ENCODE data around the gene ZNF185. TPM values are rescaled to one million over a fixed set of nuclear protein-coding genes. Genes with fewer than 3 reads are reported as not detected.
A peak's percentile ranks its signal among the peaks of the same experiment; 100 is the strongest.

The ZNF185 gene
- total RNA-seq, 3 donors from 2014 or later = 2.8 to 6.9 (median 4.2) TPM

DNA sequence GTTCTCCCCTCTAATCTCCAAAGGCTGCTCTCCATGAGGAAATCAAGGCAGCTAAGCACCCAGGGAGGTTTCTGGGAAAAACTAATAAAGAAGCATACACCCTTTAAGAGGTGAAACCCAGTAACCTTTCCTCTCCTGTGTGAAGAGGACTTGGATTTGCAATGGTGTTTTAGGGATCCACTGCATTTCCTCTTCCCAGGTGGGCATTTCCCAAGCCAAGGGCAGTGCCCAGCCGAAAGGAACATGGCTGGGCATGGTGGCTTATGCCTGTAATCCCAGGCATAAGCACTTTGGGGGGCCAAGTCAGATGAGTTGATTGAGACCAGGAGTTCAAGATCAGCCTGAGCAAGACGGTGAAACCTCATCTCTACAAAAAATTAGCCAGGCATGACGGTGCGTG is 5.4 kb upstream of the ZNF185 start:
- ATAC-seq (no peak), DNase-seq (no peak)
- TF ChIP-seq, protein P1, sequence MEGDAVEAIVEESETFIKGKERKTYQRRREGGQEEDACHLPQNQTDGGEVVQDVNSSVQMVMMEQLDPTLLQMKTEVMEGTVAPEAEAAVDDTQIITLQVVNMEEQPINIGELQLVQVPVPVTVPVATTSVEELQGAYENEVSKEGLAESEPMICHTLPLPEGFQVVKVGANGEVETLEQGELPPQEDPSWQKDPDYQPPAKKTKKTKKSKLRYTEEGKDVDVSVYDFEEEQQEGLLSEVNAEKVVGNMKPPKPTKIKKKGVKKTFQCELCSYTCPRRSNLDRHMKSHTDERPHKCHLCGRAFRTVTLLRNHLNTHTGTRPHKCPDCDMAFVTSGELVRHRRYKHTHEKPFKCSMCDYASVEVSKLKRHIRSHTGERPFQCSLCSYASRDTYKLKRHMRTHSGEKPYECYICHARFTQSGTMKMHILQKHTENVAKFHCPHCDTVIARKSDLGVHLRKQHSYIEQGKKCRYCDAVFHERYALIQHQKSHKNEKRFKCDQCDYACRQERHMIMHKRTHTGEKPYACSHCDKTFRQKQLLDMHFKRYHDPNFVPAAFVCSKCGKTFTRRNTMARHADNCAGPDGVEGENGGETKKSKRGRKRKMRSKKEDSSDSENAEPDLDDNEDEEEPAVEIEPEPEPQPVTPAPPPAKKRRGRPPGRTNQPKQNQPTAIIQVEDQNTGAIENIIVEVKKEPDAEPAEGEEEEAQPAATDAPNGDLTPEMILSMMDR (IDR thresholded peaks at IDR 0.05) = no peak
- intact Hi-C loops (cut with DNase I, micrococcal nuclease) = no loop called here
- Histone ChIP-seq H3K36me3 (ENCODE audit: low read depth) (no peaks in the 10 kb centered on the region), H3K4me3 (no peak overlapping the region), H3K4me1 (ENCODE audit: low read depth) (no peaks in the 10 kb centered on the region), H3K9me3 (no peaks in the 10 kb centered on the region)

DNA sequence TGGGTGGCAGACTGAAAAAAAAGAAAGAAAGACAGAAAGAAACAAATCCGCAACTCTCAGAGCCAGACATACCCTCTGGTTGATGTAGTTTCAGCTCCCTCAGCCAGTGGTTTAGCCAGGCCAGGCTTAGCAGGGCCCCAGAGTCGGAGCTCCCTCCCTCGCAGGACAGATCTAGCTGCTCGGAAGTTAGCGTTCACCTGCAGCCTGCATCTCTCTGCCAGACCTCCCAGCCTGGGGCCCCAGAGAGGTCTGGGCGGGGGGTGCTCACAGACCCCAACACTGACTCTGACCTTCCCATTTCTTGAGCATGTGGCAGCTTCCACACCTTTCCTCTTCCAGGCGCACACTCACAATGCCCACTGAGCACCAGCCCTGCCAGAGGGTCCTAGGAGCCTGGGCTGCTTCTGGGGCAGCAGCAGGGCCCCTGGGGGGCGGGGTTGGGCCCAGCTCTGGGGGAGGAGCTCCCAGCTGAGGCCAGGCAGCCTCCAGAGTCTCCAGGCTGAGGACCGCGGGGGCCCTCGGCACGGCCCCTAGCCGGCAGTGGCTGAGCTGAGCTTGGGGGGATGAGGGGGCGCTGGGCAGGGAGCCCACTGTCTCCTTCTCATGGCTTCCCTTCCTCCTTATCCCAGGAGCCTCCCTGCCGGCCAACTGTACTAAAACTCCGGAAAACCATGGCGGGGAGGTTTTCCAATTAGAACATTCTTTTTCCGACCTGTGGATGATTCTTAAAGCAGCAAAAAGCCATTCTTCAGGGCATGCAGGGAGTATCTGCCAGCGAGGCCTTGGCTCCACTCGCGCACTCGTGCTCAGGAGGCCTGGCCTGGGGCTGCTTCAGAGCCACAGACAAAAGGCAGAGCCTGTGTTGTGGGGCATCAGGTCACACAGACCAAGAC is 4.6 kb upstream of the ZNF185 start:
- Histone ChIP-seq H3K9me3 (no peaks in the 10 kb centered on the region), H3K36me3 (ENCODE audit: low read depth) (no peaks in the 10 kb centered on the region), H3K4me3 (no peak overlapping the region), H3K4me1 (ENCODE audit: low read depth) (no peaks in the 10 kb centered on the region)
- ATAC-seq (no peak), DNase-seq (no peak)
- TF ChIP-seq, protein P1 (IDR thresholded peaks at IDR 0.05) = no peak
- intact Hi-C loops (cut with DNase I, micrococcal nuclease) = no loop called here

DNA sequence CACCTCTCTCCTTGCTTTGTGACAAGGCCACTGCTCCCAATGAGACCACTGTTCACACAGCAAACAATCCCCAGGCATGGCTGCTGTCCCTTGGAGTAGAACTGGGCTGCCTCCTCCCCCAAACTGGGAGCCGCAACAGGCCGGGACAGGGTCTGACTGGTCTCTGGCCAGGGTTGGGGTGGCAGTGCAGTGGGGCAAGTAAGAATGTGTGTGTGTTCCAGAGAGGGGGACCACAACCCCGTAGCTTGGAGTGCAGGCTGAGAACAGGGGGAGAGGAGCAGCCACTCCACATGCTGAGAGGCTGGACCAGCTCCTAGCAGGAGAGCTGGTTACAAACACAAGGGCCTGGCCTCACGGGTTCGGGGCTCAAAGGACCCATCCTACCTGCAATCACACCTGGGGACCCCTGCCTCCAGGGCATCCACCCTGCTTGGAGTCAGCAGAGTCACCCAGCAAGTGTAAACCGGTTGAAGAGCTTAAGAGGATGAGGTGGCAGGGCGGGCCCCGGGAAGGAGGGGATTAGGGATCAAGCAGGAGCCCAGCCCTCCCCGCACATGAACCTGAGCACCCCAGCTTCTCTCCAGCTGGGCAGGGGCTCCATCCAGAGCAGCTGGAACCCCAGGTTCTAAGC is 3.8 kb upstream of the ZNF185 start:
- intact Hi-C loops (cut with DNase I, micrococcal nuclease) = no loop called here
- no peaks in the 10 kb centered on the region for H3K4me1 ChIP-seq (ENCODE audit: low read depth)
- no peak for DNase-seq
- H3K9me3 ChIP-seq = no peaks in the 10 kb centered on the region
- no peaks in the 10 kb centered on the region for H3K36me3 ChIP-seq (ENCODE audit: low read depth)
- ATAC-seq = no peak
- TF ChIP-seq, protein P1 (IDR thresholded peaks at IDR 0.05) = no peak
- H3K4me3 ChIP-seq = no peak overlapping the region

DNA sequence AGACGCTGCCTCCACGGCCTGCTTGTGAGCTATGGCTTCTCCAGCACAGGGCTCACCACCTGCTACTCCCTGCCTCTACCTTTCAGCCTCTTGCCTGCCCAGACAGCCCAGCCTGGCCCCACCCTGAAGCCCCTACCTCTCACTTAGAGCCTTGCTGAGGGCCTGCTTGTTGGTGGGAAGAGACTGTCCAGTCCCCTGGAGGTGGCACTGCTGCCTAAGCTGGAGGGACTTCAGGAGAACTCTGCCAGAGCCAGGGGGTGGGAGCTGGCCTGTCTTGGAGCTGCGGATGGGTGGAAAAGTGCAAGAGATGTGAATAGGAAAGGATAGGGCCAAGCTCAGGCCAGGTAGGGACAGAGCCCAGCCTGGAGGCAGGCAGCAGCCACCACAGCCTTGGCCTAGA is 2.7 kb upstream of the ZNF185 start:
- ATAC-seq (peak; percentile 5), DNase-seq (no peak)
- TF ChIP-seq, protein P1 (IDR thresholded peaks at IDR 0.05) = no peak
- Histone ChIP-seq H3K36me3 (ENCODE audit: low read depth) (no peaks in the 10 kb centered on the region), H3K9me3 (no peaks in the 10 kb centered on the region), H3K4me3 (no peak overlapping the region), H3K4me1 (ENCODE audit: low read depth) (no peaks in the 10 kb centered on the region)
- intact Hi-C loops (cut with DNase I, micrococcal nuclease) = no loop called here

DNA sequence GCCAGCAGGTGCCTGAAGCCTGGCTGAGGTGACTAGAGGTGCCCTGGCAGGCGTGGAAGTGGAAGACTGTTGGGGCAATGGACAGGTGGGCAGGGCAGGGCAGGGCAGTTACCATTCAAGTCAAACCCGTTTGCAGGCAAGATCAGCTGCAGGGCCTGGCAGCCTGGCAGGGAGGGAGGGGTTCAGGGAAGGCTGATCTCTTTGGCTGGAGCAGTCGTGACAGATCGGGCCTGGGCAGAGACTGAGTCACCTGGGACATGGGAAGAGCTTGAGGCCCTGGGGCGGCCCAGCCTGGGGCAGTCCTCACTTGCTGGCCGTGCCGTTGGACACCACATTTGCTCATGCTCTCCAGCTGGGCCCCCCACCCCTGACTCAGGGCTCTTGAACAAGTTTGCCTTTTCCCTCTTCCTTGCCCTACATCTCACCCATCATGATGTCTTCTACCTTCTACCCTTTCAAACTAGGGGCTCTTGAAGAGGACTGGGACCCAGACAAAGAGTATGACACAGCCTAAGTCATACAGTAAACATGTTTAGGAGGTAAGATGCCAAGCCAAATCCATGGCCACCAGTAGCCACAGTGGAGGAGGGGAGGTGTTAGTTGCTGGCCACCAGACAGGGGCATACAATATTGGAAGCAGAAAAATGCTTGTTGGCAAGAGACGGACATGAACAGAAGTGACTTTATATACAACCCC is 2.0 kb upstream of the ZNF185 start:
- Histone ChIP-seq H3K4me1 (ENCODE audit: low read depth) (no peaks in the 10 kb centered on the region), H3K9me3 (no peaks in the 10 kb centered on the region), H3K4me3 (no peak overlapping the region), H3K36me3 (ENCODE audit: low read depth) (no peaks in the 10 kb centered on the region)
- ATAC-seq = peak; percentile 83
- intact Hi-C loops (cut with DNase I, micrococcal nuclease) = no loop called here
- TF ChIP-seq, protein P1 (IDR thresholded peaks at IDR 0.05) = no peak
- peak; percentile 75 to 78 (median 77) for DNase-seq
